GM19239 (cell line): ENCODE measurements around the gene DOCK9.

Experiments
- DNase-seq: peaks from one replicate; pipeline ENCODE4 v3.0.0; 2011; ENCODE audit warnings: low spot score; ENCODE audit not compliant: insufficient read length
- FAIRE-seq: peaks from 2 replicates; lab custom pipeline; 2011; peaks lifted over from hg19 to GRCh38; lab: Jason Lieb, UNC

The DOCK9 gene

DNA sequence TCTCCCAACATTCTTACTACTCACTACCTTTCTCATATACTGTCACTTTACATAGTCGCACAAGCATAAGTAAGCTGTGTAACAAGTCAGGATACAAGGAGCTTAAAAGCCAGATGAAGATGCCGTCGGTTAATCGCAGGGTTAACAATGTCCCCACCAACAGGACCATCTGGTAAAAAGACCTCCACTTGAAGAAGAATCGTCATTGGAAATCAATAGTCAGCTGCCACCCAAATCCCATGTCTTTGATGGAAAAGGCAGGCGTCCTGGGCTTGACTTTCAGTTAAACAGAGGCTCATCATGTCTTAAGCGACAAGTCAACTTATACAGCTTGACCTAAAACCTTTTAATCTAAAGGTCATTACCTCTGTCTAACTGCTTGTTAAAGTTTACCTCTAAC, 27.2 kb downstream of the DOCK9 start:
- FAIRE-seq (no peak), DNase-seq (no peak)

DNA sequence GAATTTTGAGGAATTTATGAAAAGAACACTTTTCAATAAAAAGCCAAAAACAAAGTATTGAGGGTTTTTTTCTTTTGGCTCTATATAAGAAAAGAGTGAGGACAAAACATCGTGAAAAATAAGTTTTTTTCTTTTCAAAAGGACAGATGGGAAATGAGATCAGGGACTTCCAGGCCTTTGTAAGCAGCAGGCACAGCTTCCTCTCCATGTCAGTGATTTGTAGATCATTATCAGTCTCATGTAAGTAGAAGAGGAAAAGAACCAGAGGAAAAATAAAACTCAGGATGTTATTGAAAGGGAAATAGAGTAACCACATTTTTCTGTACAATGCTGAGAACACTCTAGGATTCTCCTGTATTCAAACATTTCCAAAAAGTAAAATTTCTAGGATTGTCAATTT, 29.9 kb downstream of the DOCK9 start:
- FAIRE-seq (no peak), DNase-seq (no peak)

DNA sequence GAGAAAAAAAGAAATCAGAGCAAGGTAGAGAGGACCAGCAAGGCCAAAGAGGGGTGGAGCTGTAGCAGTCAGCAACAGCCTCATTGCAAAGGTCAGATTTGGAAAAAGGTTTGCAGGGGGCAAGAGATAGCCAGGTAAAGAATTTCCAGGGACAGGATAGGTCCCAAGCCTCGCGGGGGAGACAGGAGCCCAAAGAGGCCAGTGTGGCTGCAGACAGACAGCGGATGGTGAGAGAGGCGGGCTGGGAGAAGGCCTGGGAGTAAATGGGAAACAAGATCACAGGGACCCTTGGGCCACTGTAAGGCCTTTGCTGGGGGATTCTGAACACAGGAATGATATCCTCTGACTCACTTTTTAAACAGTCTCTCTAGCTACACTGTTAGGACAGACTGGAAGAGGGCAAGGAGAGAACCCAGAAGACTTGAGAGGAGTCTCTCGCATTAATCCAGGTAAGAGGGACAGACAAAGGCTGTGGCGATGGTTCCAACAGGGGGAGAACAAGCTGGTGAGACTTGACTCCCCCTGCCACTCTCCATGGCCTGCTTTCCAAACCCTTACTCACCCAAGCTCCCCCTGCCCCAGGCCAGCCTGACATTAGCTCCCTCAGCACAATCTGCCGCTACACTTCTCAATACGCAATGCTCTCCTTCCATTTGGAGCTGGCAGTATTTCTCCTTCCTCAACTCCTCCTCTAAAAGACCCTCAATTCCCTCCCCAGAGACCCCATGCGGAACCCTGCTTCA, 31.8 kb downstream of the DOCK9 start:
- DNase-seq, result no peak
- FAIRE-seq, result no peak

GRCh38 chr13:98944336-98944735, 33.5 kb downstream of the DOCK9 start:
- no peak for DNase-seq
- FAIRE-seq, result no peak

DNA sequence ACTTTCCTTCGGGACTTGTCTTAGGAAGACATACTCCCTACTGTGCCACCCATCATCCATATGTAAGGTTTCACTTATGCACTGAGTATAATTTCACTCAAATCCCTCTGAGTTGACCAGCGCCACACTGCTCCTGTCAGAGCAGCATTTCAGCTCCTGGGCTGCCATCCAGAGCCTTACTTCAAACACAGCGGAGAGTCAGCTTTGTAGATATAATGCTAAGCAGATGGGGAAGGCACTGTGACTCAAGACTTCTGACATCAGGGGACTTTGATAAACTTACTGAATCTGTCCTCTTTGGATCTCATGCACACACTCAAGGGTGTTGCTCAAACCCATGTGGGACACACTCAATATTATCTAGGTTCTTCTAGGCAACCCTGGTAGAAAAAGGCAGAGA, 34.9 kb downstream of the DOCK9 start:
- DNase-seq (no peak), FAIRE-seq (no peak)

GRCh38 chr13:98942485-98942884, 35.4 kb downstream of the DOCK9 start:
- DNase-seq, result no peak
- no peak for FAIRE-seq

DNA sequence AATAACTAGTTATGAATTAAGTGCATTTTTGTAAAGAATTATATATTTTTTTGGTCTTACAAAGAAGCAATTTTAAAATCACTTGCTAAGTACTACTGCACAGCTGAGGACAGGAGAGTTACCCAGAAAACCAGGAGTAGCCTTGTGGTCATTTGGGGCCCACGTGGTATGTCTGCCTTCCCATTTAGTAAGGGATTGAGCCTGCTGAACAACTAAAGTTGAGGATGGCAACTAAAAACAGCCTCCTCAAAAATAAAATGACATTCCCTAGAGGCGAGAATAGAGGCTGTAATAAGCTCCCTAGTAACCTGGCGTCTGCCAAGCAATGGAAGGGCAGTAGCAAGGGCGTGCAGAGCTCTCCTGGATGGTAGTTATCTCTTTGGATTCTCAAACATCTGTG, 36.3 kb downstream of the DOCK9 start:
- DNase-seq (no peak), FAIRE-seq (no peak)

DNA sequence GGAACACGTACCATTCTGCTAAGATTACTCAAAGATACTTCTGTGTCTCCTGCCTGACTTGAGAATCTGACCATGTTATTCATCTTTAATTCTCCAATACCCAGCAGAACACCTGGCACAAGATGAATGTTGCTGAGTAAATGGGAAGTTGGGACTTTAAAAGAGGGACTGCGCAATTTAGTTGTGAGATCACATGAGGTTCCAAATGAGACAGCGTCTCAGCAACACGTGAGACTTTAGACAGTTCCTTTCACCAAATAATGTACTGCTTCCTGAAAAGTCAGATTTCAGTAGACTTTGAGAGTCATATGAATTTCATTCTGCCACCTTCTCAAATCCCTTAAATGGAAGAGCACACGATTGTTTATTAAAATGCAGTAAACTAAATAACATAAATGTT, 36.7 kb downstream of the DOCK9 start:
- DNase-seq (no peak), FAIRE-seq (no peak)

GRCh38 chr13:98940325-98941001, 37.4 kb downstream of the DOCK9 start:
- DNase-seq, result no peak
- no peak for FAIRE-seq

DNA sequence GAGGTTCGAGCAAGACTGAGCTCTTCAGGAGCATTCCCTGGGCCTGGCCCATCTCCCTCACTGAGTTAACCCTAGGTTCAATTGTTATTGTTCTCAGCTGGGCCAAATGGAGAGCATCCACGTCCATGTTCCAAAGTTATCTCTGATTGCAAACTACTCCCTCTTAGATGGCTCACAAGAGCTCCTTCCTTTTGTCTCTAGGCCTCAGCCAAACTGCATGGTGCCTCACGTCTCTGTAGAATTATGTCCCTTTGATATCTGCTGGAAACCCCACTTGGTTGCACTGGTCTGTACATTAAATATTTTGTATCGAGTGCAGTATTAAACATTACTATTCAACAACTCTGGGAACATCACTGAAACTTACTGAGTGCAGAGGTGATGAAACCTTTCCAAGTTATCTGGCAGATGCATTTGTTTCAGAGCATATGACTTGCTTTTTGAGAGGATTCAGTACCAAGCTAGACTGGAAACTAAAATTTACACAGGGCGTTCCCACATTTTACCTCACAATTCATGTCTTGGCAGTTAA, 38.1 kb downstream of the DOCK9 start:
- no peak for DNase-seq
- no peak for FAIRE-seq

DNA sequence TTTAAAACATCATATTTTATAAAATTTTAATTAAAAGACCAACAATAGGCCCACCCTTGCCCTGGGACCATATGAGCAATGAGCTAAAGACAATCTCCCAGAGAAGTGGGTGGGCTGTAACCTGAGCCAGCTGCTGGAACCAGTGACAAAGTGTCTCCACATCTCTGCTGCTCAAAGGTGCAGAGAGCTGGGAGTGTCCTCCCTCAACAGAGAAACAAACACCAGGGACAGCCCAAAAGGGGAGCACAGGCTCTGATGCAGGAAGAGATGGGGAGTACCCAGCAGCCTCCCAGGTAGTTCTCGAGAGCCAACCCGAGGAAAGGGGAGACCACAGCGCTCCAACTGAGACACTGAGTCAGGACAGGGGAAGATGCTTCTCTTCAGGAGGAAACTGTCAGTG, 39.1 kb downstream of the DOCK9 start:
- no peak for FAIRE-seq
- DNase-seq, result no peak

- DNase-seq, result no peak
- FAIRE-seq, result no peak
Measured at GRCh38 chr13:98937911-98938381, 39.9 kb downstream of the DOCK9 start.

DNA sequence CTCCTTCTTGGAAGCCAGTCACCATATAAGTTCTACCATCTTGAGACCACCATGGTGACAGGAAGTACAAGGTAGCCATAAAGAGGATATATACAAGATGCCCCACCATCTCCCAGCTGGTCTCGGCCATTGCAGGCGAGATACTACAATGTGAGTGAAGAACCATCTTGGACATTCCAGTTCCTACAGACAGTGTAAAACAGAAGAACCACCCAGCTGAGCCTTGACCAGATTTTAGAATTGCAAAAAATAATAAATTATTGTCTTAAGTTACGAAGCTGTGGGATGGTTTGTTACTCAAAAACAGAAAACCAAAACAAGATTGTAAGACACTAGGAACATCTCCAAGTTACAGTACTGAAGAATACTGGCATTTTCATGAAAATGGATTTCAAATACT, 43.6 kb downstream of the DOCK9 start:
- no peak for FAIRE-seq
- DNase-seq, result no peak

DNA sequence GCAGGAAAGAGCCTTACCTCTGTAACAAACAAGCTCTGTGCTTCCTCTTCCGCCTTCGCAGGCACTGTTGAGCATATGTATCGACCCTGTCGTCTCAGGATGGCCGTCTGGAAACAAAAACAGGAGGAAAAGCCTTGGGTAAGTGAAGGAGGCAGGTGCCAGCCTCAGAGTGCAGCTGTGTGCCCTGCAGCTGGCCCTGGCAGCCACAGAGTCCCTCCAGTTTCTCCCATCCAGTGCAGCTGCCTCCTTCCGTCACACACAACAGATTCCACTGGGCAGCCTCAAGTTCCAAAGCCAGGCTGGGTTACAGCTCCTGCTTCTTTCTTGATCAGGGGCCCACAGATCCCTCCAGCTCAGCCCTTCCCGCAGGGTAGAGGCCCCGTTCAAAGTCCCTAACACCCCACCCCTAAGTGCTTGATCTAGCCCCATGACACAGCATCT, 47.7 kb downstream of the DOCK9 start:
- FAIRE-seq (peak; percentile 47), DNase-seq (no peak)

DNA sequence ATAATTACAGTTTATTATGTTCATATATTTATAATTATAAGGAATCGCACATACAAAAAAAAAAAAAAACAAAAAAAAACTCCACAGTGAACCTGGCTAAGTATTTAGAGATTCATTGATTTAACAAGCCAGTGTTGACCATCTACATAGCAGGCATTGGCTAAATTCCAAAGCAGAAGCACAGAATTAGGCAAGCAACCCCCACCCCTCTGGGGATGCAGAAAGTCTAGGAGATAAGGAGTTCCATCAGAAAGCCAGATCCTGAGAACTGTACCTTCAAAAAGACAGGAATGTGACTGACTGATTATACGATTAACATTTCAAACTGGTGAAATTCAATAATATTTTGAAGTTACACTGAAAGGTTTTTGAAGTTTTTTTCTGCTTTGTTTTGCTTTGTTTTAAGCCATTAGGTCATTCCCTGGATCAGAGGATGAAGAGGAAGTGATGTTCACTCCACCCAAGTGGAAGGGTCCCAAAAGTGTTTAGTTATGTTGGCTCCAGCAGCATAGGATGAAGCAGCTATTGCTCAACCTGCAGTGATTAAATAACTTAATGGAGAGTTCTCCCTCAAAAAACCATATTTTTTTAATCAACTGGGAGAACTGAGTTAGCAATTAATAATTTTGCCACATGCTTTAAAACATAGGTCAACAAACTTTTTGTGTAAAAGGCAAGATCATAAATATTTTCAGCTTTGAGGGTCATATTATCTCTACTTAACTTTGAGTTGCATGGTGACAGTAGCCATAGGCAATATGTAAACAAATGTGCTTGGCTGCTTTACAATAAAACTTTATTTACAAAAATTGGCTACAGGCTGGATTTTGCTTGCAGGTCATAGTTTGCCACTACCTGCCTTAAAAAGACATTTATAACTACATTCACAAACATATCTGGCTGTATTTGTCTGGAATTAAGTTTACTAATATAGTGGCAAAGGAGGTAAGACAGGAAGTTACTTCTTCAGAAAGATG, 49.6 kb downstream of the DOCK9 start:
- FAIRE-seq (peak; percentile 53), DNase-seq (no peak)

- FAIRE-seq (no peak), DNase-seq (no peak)
Measured at GRCh38 chr13:98925949-98926348, 51.9 kb downstream of the DOCK9 start.

DNA sequence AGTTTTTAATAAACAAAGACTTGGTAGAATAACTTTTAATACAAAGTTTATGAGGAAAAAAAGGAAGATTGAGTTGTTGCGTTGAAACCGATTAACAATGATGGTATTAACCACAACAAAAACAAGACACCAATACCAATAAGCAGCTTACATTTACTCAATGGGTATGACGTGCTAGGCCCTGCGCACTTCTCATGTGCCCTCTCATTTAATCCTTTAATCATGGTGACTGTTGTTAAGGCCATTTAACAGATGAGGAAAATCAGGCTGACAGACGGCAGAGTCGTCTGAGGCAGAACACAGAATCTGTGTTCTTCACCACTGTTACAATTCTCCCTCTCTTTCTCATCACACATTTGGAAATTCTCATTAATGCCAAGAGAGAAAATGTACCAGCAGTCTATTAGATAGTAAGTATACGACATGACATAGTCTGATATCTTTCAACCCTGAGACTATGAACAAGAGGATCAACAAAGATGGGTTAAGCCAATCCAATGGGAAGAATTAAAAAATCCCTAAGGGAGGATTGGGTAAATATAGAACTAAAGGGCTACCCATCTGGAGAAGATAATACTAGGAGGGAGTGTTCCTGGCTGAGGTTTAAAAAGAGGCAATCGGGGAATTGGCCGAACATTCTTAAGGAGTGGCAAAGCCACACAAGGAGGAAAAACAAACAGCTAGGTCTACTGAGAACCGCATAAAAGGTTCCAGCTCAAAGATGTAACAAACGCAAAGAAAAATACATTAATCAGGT, 54.0 kb downstream of the DOCK9 start:
- DNase-seq, result no peak
- no peak for FAIRE-seq

- FAIRE-seq, result no peak
- no peak for DNase-seq
Measured at GRCh38 chr13:98922306-98922705, 55.6 kb downstream of the DOCK9 start.

GRCh38 chr13:98921786-98922185, 56.1 kb downstream of the DOCK9 start:
- DNase-seq (no peak), FAIRE-seq (no peak)
